ENCODE results near the gene TMEM151A. TPM values are rescaled to one million over a fixed set of nuclear protein-coding genes. Genes with fewer than 3 reads are reported as not detected.

TMEM151A gene
- total RNA-seq, 1 donor from 2014 or later: 19.2 TPM

DNA sequence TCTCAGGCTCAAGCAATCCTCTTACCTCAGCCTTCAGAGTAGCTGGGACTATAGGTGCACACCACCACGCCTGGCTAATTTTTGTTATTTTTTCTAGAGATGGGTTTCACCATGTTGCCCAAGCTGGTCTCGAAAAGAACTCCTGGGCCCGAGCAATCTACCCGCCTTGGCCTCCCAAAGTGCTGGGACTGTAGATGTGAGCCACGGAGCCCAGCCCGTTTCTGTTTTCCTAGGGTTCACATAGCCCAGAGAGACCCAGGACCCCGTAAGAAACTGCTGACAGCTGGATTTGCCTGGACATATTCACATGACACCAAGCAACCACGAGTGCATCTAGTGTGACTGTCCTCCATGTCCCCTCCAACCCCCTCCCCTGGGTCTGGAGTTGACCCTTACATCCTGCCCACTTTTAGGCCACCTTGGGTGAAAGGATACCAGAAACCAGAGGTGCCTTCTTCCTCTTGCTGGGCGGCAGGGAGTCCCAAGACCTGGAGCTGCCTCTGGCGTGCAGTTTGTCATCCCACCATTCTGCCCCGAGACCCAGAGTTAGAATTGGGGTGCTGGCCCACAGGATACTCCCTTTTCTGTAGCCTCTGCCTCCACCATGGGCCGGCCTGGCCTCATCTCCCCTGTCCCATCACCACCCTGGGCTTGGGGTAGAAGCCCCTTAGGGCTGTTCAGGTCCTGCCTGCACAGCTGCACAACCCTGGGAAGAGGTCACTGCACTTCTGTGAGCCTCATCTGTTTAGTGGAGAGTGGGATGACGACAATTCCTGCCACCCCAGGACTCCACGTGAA, 48.2 kb downstream of the TMEM151A start:
- Mint-ChIP-seq H3K27ac (ENCODE audit: unreplicated experiment) (no peak overlapping the region), H3K4me3 (ENCODE audit: unreplicated experiment) (no peak overlapping the region), H3K27me3 (ENCODE audit: unreplicated experiment) (peaks cover 10% of the 10 kb centered on the region), H3K9me3 (ENCODE audit: unreplicated experiment) (peaks cover 8% of the 10 kb centered on the region), H3K4me1 (ENCODE audit: low read depth, unreplicated experiment) (peaks cover 23% of the 10 kb centered on the region), H3K36me3 (ENCODE audit: unreplicated experiment) (no peaks in the 10 kb centered on the region)
- no peak for DNase-seq
- no peak for TF ChIP-seq CTCF (IDR thresholded peaks at IDR 0.05; ENCODE audit: partially characterized antibody, unreplicated experiment)

DNA sequence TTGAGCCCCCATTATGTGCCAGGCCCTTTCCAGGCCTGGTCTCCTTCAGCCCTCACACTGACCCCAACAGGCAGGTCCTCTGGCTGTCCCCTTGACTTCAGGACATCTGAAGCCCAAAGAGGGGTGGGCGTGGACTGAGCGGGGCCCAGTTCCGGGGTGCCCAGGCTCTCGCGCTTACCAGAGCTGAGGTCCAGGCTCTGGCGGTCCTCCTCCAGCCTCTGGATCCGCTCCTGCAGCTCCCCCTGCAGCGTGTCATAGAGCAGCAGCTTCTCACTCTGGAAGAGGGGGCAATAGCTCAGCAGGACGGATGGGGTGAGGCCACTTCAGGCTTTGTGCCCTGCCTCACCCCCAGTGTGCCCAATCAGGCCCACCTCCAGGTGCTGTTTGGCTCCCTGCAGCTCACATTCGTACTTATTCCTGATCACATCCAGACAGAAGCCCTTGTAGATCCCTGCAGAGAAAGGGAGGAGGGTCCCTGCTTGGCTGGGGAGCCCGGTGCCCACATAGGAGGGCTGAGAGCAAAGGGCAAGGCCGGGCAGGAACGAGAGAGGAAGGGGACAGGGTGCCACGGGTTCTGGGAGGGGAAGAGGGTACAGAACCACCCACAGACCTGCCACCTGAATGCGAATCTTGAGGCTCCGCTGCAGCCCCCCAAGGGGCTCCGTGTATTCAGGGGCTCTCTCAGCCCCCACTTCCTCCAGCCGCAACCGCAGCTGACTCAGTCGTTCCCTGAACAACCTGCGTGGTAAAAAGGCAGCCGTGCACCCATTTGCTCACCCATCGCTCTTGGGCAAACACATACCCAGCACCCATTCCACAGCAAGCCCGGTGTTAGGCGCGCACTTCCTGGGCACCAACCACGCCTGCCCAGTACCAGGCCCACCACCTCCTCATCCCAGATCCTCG, 49.2 kb downstream of the TMEM151A start:
- TF ChIP-seq CTCF (IDR thresholded peaks at IDR 0.05; ENCODE audit: partially characterized antibody, unreplicated experiment): no peak
- Mint-ChIP-seq H3K4me3 (ENCODE audit: unreplicated experiment) (no peak overlapping the region), H3K4me1 (ENCODE audit: low read depth, unreplicated experiment) (peaks cover 31% of the 10 kb centered on the region), H3K27ac (ENCODE audit: unreplicated experiment) (no peak overlapping the region), H3K36me3 (ENCODE audit: unreplicated experiment) (no peaks in the 10 kb centered on the region), H3K27me3 (ENCODE audit: unreplicated experiment) (peaks cover 10% of the 10 kb centered on the region), H3K9me3 (ENCODE audit: unreplicated experiment) (peaks cover 11% of the 10 kb centered on the region)
- DNase-seq: no peak

GRCh38 chr11:66341502-66342126, 49.9 kb downstream of the TMEM151A start:
- no peaks in the 10 kb centered on the region for H3K36me3 Mint-ChIP-seq (ENCODE audit: unreplicated experiment)
- H3K27ac Mint-ChIP-seq (ENCODE audit: unreplicated experiment): no peak overlapping the region
- H3K9me3 Mint-ChIP-seq (ENCODE audit: unreplicated experiment): peaks cover 11% of the 10 kb centered on the region
- peaks cover 29% of the 10 kb centered on the region for H3K4me1 Mint-ChIP-seq (ENCODE audit: low read depth, unreplicated experiment)
- no peak overlapping the region for H3K4me3 Mint-ChIP-seq (ENCODE audit: unreplicated experiment)
- DNase-seq: no peak
- no peak for TF ChIP-seq CTCF (IDR thresholded peaks at IDR 0.05; ENCODE audit: partially characterized antibody, unreplicated experiment)
- H3K27me3 Mint-ChIP-seq (ENCODE audit: unreplicated experiment): peaks cover 10% of the 10 kb centered on the region

GRCh38 chr11:66343176-66343575, 51.5 kb downstream of the TMEM151A start:
- Mint-ChIP-seq H3K4me1 (ENCODE audit: low read depth, unreplicated experiment) (peaks cover 23% of the 10 kb centered on the region), H3K4me3 (ENCODE audit: unreplicated experiment) (peak overlapping the region; percentile 97), H3K27ac (ENCODE audit: unreplicated experiment) (peak overlapping the region; percentile 52), H3K36me3 (ENCODE audit: unreplicated experiment) (peaks cover 4% of the 10 kb centered on the region), H3K27me3 (ENCODE audit: unreplicated experiment) (peaks cover 10% of the 10 kb centered on the region), H3K9me3 (ENCODE audit: unreplicated experiment) (peaks cover 18% of the 10 kb centered on the region)
- TF ChIP-seq CTCF (IDR thresholded peaks at IDR 0.05; ENCODE audit: partially characterized antibody, unreplicated experiment): no peak
- no peak for DNase-seq

Measured in glutamatergic neuron (in vitro differentiated cells).